ENCODE measurements around the gene OR52E4.

OR52E4 gene

GRCh38 chr11:5847711-5848110 lies 32.7 kb upstream of the OR52E4 start:
- Histone ChIP-seq H2AFZ (ENCODE audit: low read length) (no peak overlapping the region), H3K27ac (ENCODE audit: low read length) (no peak overlapping the region), H4K20me1 (ENCODE audit: insufficient read depth, low read length) (no peaks in the 10 kb centered on the region), H3K4me3 (ENCODE audit: low read length) (no peak overlapping the region), H3F3A (ENCODE audit: insufficient read depth, low read length) (no peaks in the 10 kb centered on the region), H3K9me2 (replicated peaks; ENCODE audit: insufficient read depth, low read length) (no peaks in the 10 kb centered on the region), H3K9ac (ENCODE audit: low read length) (no peak overlapping the region), H3K36me3 (replicated peaks; ENCODE audit: insufficient read depth, low read length) (no peaks in the 10 kb centered on the region), H3K79me2 (ENCODE audit: low read length) (no peaks in the 10 kb centered on the region), H3K9me3 (replicated peaks; ENCODE audit: insufficient read depth, low read length) (no peaks in the 10 kb centered on the region), H3K4me1 (ENCODE audit: low read length) (no peaks in the 10 kb centered on the region), H3K27me3 (replicated peaks; ENCODE audit: insufficient read depth, low read length) (no peaks in the 10 kb centered on the region), H3K4me2 (ENCODE audit: low read depth, low read length) (no peak overlapping the region)
- no peak for TF ChIP-seq EZH2phosphoT487 (IDR thresholded peaks at IDR 0.05; ENCODE audit: low read length)
- no peak for TF ChIP-seq CTCF (IDR thresholded peaks at IDR 0.05; ENCODE audit: low read length)
- TF ChIP-seq EZH2 (optimal IDR thresholded peaks at IDR 0.05; ENCODE audit: low read depth, low read length): no peak
- no peak for DNase-seq

- Histone ChIP-seq H3K9me2 (replicated peaks; ENCODE audit: insufficient read depth, low read length) (no peaks in the 10 kb centered on the region), H4K20me1 (ENCODE audit: insufficient read depth, low read length) (no peaks in the 10 kb centered on the region), H3K4me2 (ENCODE audit: low read depth, low read length) (no peak overlapping the region), H3K27ac (ENCODE audit: low read length) (no peak overlapping the region), H3K4me3 (ENCODE audit: low read length) (no peak overlapping the region), H3K4me1 (ENCODE audit: low read length) (no peaks in the 10 kb centered on the region), H3K9me3 (replicated peaks; ENCODE audit: insufficient read depth, low read length) (no peaks in the 10 kb centered on the region), H3K79me2 (ENCODE audit: low read length) (no peaks in the 10 kb centered on the region), H3K27me3 (replicated peaks; ENCODE audit: insufficient read depth, low read length) (no peaks in the 10 kb centered on the region), H3K36me3 (replicated peaks; ENCODE audit: insufficient read depth, low read length) (no peaks in the 10 kb centered on the region), H3K9ac (ENCODE audit: low read length) (no peak overlapping the region), H2AFZ (ENCODE audit: low read length) (no peak overlapping the region), H3F3A (ENCODE audit: insufficient read depth, low read length) (no peaks in the 10 kb centered on the region)
- no peak for TF ChIP-seq CTCF (IDR thresholded peaks at IDR 0.05; ENCODE audit: low read length)
- no peak for TF ChIP-seq EZH2 (optimal IDR thresholded peaks at IDR 0.05; ENCODE audit: low read depth, low read length)
- TF ChIP-seq EZH2phosphoT487 (IDR thresholded peaks at IDR 0.05; ENCODE audit: low read length): no peak
- no peak for DNase-seq
These were observed 29.4 kb upstream of the OR52E4 start for GRCh38 chr11:5851002-5851401.

DNA sequence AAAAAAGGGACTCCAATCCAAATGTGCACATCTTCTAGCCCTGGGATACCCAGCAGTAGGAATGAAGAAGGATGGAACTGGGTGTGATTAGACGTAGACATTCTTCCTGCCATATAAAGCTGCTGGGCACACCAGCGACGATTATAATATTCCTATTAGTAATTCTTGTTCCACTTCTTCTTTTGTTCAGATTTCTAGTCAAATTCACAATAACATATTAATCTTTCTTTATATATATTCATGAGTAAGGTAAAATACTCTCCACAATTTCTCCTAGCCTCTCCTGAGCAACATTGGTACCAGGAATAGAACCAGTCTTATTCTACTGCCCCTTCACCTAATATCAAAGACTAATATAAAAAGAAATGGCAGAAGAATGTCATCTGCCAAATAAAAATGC lies 22.8 kb upstream of the OR52E4 start, which contains the start of gene OR52E8:
Gene OR52E8 (minus strand): TSS at position 101 of the 400 bp plus-strand sequence. CDS start 0 bp downstream, at position 101.
- Histone ChIP-seq H3K4me3 (ENCODE audit: low read length) (no peak within 1 kb of the TSS), H3K4me2 (ENCODE audit: low read depth, low read length) (no peak within 1 kb of the TSS), H3K79me2 (ENCODE audit: low read length) (no peaks in the 10 kb centered on the region), H3F3A (ENCODE audit: insufficient read depth, low read length) (no peaks in the 10 kb centered on the region), H3K36me3 (replicated peaks; ENCODE audit: insufficient read depth, low read length) (no peaks in the 10 kb centered on the region), H3K4me1 (ENCODE audit: low read length) (no peaks in the 10 kb centered on the region), H4K20me1 (ENCODE audit: insufficient read depth, low read length) (no peaks in the 10 kb centered on the region), H3K27me3 (replicated peaks; ENCODE audit: insufficient read depth, low read length) (no peaks in the 10 kb centered on the region), H3K27ac (ENCODE audit: low read length) (no peak within 1 kb of the TSS), H3K9me2 (replicated peaks; ENCODE audit: insufficient read depth, low read length) (no peaks in the 10 kb centered on the region), H3K9me3 (replicated peaks; ENCODE audit: insufficient read depth, low read length) (no peaks in the 10 kb centered on the region), H3K9ac (ENCODE audit: low read length) (no peak within 1 kb of the TSS), H2AFZ (ENCODE audit: low read length) (no peak within 1 kb of the TSS)
- DNase-seq: no peak
- TF ChIP-seq CTCF (IDR thresholded peaks at IDR 0.05; ENCODE audit: low read length) (no peak), EZH2 (optimal IDR thresholded peaks at IDR 0.05; ENCODE audit: low read depth, low read length) (no peak), EZH2phosphoT487 (IDR thresholded peaks at IDR 0.05; ENCODE audit: low read length) (no peak)
